Activated CD8-positive, alpha-beta memory T cell treated with anti-CD3 and anti-CD28 coated beads, Interleukin-2, amount 50 U/mL, for 4 hours (primary cell): ENCODE results near the gene UNKL.
"Not testable (repeated sequence)": the region's sequence is repeated elsewhere in the genome, so short reads cannot be mapped to it uniquely, and the experiment has no call there.

Source experiments
- DNase-seq: peaks from one replicate; pipeline ENCODE4 v3.0.0-alpha.2; 2020

The UNKL gene

GRCh38 chr16:1333854-1334700, 80.4 kb downstream of the UNKL start:
- no peak for DNase-seq

GRCh38 chr16:1333149-1333812, 81.2 kb downstream of the UNKL start, which contains the start of gene BAIAP3:
Gene BAIAP3, plus strand, starts transcription at chr16:1333645. Its CDS starts 4,905 bp downstream, at chr16:1338550.
- peak; percentile 49 for DNase-seq

GRCh38 chr16:1332618-1333148, 81.8 kb downstream of the UNKL start:
- DNase-seq: no peak

- DNase-seq: no peak
Measured at GRCh38 chr16:1331712-1332617, 82.5 kb downstream of the UNKL start.

GRCh38 chr16:1330931-1331711, 83.4 kb downstream of the UNKL start:
- no peak for DNase-seq

GRCh38 chr16:1330260-1330914, 84.1 kb downstream of the UNKL start:
- no peak for DNase-seq

GRCh38 chr16:1328961-1329360, 85.5 kb downstream of the UNKL start:
- not testable (repeated sequence) for DNase-seq

- DNase-seq: not testable (repeated sequence)
Measured at GRCh38 chr16:1328136-1328535, 86.4 kb downstream of the UNKL start.

GRCh38 chr16:1327619-1327947, 86.9 kb downstream of the UNKL start:
- DNase-seq: no peak

- DNase-seq: no peak
Measured at GRCh38 chr16:1326946-1327618, 87.4 kb downstream of the UNKL start.

- no peak for DNase-seq
Measured at GRCh38 chr16:1326391-1326790, 88.1 kb downstream of the UNKL start.

GRCh38 chr16:1325673-1326371, 88.7 kb downstream of the UNKL start:
- DNase-seq: no peak

- DNase-seq: no peak
Measured at GRCh38 chr16:1325261-1325660, 89.2 kb downstream of the UNKL start.

GRCh38 chr16:1324286-1324826, 90.1 kb downstream of the UNKL start:
- DNase-seq: no peak

GRCh38 chr16:1323296-1324239, 90.9 kb downstream of the UNKL start:
- DNase-seq: no peak

GRCh38 chr16:1322407-1322806, 92.1 kb downstream of the UNKL start:
- DNase-seq: no peak

- DNase-seq: no peak
Measured at GRCh38 chr16:1320658-1321240, 93.8 kb downstream of the UNKL start.

- DNase-seq: no peak
Measured at GRCh38 chr16:1320097-1320496, 94.4 kb downstream of the UNKL start.
